RWPE2 (cell line): Measurements from ENCODE around the gene ALOX5.

Source experiments
- ATAC-seq: fragments of 200-7000 bp; cut with Tn5 transposase; 3 replicates; pipeline ENCODE4 v1.9.1; 2021; ENCODE audit warnings: low read depth
- DNase-seq: peaks from one replicate; pipeline ENCODE4 v3.0.0-alpha.2; 2020; ENCODE audit warnings: low spot score
- H3K27ac ChIP-seq: fragments of 450-650 bp; 2 replicates; pipeline ENCODE4 v1.5.1; 2017; ENCODE audit warnings: mild to moderate bottlenecking; ENCODE audit not compliant: poor library complexity, severe bottlenecking
- H3K27me3 ChIP-seq: fragments of 250-450 bp; sonication (Bioruptor Pico); 2 replicates; pipeline ENCODE4 v1.5.1; 2021; ENCODE audit warnings: mild to moderate bottlenecking, moderate library complexity; ENCODE audit not compliant: insufficient read depth, poor library complexity, severe bottlenecking
- H3K36me3 ChIP-seq: fragments of 250-450 bp; sonication (Bioruptor Pico); 2 replicates; pipeline ENCODE4 v1.5.1; 2020; ENCODE audit warnings: low read depth, mild to moderate bottlenecking, moderate library complexity
- H3K4me1 ChIP-seq: fragments of 250-450 bp; sonication (Bioruptor Pico); 2 replicates; pipeline ENCODE4 v1.5.1; 2021; ENCODE audit warnings: mild to moderate bottlenecking, moderate library complexity; ENCODE audit not compliant: insufficient read depth, poor library complexity, severe bottlenecking
- H3K4me3 ChIP-seq: fragments of 250-450 bp; sonication (Bioruptor Pico); 2 replicates; pipeline ENCODE4 v1.5.1; 2021; ENCODE audit warnings: mild to moderate bottlenecking, moderate library complexity; ENCODE audit not compliant: severe bottlenecking
- H3K9me3 ChIP-seq: fragments of 250-450 bp; sonication (Bioruptor Pico); 2 replicates; pipeline ENCODE4 v1.5.1; 2021; ENCODE audit warnings: mild to moderate bottlenecking, moderate library complexity; ENCODE audit not compliant: severe bottlenecking
- CTCF ChIP-seq: fragments of 450-650 bp; IDR thresholded peaks from one replicate; pipeline ENCODE4 v1.5.1; 2017; ENCODE audit warnings: mild to moderate bottlenecking, moderate library complexity; ENCODE audit not compliant: poor library complexity, severe bottlenecking

Gene ALOX5

DNA sequence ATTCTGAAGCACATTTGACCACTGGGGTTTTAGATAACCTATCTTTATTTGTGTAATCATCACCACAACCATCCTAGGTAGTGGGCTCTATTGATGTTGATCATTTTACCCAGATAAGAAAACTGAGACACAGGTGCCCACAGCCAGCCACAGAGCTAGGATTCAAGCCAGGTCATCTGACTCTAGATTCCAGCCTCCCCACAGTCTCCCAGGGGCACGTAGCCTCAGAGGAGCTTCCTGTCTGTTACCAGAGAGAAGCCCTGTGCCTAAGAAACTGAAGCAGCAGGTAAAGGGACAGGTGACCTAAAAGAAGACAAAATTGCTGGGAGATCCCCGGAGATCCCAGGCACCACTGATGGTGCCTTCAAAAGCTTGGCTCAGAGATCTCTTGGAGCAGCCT is 55.8 kb downstream of the ALOX5 start:
- no peak overlapping the region for H3K4me3 ChIP-seq
- H3K36me3 ChIP-seq = no peaks in the 10 kb centered on the region
- DNase-seq (no peak), ATAC-seq (no peak)
- no peaks in the 10 kb centered on the region for H3K4me1 ChIP-seq
- peaks cover 12% of the 10 kb centered on the region for H3K27me3 ChIP-seq
- H3K27ac ChIP-seq = no peak overlapping the region
- no peak for TF ChIP-seq CTCF
- H3K9me3 ChIP-seq = no peaks in the 10 kb centered on the region

DNA sequence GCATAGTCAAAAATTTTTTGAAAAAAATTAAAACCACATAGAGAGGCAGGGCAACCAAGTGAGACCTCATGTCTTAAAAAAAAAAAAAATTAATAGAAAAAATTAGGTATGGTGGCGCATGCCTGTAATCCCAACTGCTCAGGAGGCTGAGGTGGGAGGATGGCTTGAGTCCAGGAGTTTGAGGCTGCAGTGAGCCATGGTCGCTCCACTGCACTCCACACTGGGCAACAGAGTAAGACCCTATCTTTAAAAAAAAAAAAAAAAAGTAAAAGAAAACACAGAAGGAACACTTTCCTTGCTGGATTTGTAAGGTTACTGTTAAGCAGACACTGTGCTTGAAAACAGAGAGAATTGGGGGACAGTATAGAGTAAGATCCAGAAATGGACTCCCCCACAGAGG is 58.1 kb downstream of the ALOX5 start:
- Histone ChIP-seq H3K27me3 (peaks cover 12% of the 10 kb centered on the region), H3K4me3 (no peak overlapping the region), H3K4me1 (no peaks in the 10 kb centered on the region), H3K27ac (no peak overlapping the region), H3K36me3 (no peaks in the 10 kb centered on the region), H3K9me3 (no peaks in the 10 kb centered on the region)
- ATAC-seq = no peak
- DNase-seq = no peak
- no peak for TF ChIP-seq CTCF

DNA sequence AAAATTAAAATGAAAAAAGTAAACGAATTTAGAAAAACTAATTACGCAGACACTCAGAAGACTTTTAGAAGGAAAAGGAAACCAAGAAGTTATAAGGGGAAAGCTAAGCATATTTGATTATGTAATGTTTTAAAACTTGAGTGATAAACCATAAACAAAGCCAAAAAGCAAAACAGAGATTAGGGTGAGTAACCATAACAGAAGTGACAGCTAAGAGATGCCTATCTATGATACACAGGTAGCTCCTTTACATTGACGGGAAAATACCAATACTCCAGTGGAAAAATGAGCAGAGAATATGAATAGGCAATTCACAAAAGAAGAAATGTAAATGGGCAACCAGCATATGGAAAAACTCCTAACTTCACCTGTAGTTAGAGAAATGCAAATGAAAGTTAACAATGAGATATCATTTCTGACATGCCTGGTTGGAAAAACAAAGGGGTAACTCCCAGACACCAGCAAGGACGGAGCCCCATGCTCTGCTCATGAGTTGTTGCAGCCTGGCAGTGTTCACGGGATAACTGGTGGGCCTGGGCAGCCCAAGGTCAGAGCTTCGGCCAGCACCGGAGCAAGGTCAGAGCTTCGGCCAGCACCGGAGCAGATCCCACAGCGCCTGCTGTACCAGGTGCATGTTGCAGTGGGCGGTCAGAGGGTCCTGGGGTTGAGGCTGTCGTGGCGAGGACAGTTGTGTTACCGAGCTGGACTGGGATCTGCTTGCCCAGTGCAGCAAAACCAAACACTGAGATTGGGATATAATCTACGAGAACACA is 58.9 kb downstream of the ALOX5 start:
- H3K27me3 ChIP-seq = peaks cover 12% of the 10 kb centered on the region
- no peaks in the 10 kb centered on the region for H3K4me1 ChIP-seq
- no peak for TF ChIP-seq CTCF
- no peak overlapping the region for H3K4me3 ChIP-seq
- H3K27ac ChIP-seq = no peak overlapping the region
- H3K36me3 ChIP-seq = no peaks in the 10 kb centered on the region
- no peaks in the 10 kb centered on the region for H3K9me3 ChIP-seq
- no peak for ATAC-seq
- DNase-seq = no peak

- no peak for TF ChIP-seq CTCF
- Histone ChIP-seq H3K9me3 (no peaks in the 10 kb centered on the region), H3K4me1 (no peaks in the 10 kb centered on the region), H3K4me3 (no peak overlapping the region), H3K27ac (no peak overlapping the region), H3K36me3 (no peaks in the 10 kb centered on the region), H3K27me3 (peaks cover 5% of the 10 kb centered on the region)
- DNase-seq (no peak), ATAC-seq (no peak)
Measured at GRCh38 chr10:45433716-45434469, 59.9 kb downstream of the ALOX5 start.
